ENCODE measurements around the gene LYL1.

Gene LYL1

GRCh38 chr19:13074378-13074777, 28.3 kb downstream of the LYL1 start:
- no peak for DNase-seq (ENCODE audit: low spot score)
- no peak for TF ChIP-seq CTCF (IDR thresholded peaks at IDR 0.05; ENCODE audit: borderline replicate concordance, control extremely low read depth, extremely low read depth, insufficient read depth, missing control alignments)
- in situ Hi-C loops (cut with MboI; ENCODE audit: low sequenced_read_pairs, unreplicated experiment): no loop called here

- in situ Hi-C loops (cut with MboI; ENCODE audit: low sequenced_read_pairs, unreplicated experiment): no loop called here
- TF ChIP-seq CTCF (IDR thresholded peaks at IDR 0.05; ENCODE audit: borderline replicate concordance, control extremely low read depth, extremely low read depth, insufficient read depth, missing control alignments): no peak
- no peak for DNase-seq (ENCODE audit: low spot score)
These were observed 29.4 kb downstream of the LYL1 start for GRCh38 chr19:13073263-13073662.

- in situ Hi-C loops (cut with MboI; ENCODE audit: low sequenced_read_pairs, unreplicated experiment): no loop called here
- no peak for TF ChIP-seq CTCF (IDR thresholded peaks at IDR 0.05; ENCODE audit: borderline replicate concordance, control extremely low read depth, extremely low read depth, insufficient read depth, missing control alignments)
- DNase-seq (ENCODE audit: low spot score): no peak
These were observed 30.3 kb downstream of the LYL1 start for GRCh38 chr19:13072188-13072908.

GRCh38 chr19:13071444-13072187, 31.0 kb downstream of the LYL1 start:
- in situ Hi-C loops (cut with MboI; ENCODE audit: low sequenced_read_pairs, unreplicated experiment): no loop called here
- DNase-seq (ENCODE audit: low spot score): no peak

GRCh38 chr19:13070425-13071140, 32.1 kb downstream of the LYL1 start:
- DNase-seq (ENCODE audit: low spot score): no peak
- in situ Hi-C loops (cut with MboI; ENCODE audit: low sequenced_read_pairs, unreplicated experiment): no loop called here
- no peak for TF ChIP-seq CTCF (IDR thresholded peaks at IDR 0.05; ENCODE audit: borderline replicate concordance, control extremely low read depth, extremely low read depth, insufficient read depth, missing control alignments)

More at GRCh38 chr19:13071444-13072187, 31.0 kb downstream of the LYL1 start:
- TF ChIP-seq CTCF (IDR thresholded peaks at IDR 0.05; ENCODE audit: borderline replicate concordance, control extremely low read depth, extremely low read depth, insufficient read depth, missing control alignments): no peak
